Measurements from ENCODE around the gene ZNF638. TPM values are rescaled to one million over a fixed set of nuclear protein-coding genes. Genes with fewer than 3 reads are reported as not detected.
A peak's percentile ranks its signal among the peaks of the same experiment; 100 is the strongest.

The ZNF638 gene
- total and polyA plus RNA-seq, 12 donors, result 45.2 to 219 (median 82.8) TPM

DNA sequence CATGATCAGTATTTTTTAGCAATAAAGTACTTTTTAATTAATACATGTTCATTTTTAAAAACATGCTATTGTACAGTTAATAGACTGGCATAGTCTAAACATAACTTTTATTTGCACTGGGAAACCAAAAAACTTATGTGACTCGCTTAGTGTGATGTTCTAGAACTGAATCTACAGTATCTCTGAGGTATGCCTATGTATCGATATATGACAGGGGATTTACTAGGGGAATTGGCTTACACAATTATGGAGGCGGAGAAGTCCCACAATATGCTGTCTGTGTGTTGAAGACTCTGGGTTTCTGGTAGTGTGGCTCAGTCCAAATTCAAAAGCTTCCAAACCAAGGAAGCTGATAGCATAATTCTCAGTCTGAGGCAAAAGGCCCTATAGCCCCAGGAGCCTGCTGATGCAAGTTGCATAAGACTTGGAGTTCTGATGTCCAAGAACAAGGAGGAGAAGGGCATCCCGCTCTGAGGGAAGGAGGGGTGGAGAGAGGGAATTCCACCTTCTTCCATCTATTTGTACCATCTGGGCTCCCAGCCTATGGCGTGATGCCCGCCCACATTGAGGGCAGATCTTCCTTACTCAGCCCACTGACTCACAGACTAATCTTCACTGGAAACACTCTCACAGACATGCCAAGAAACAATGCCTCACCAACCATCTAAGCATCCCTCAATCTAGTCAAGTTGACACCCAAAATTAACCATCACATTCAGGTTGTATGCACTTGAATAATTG, 27.5 kb downstream of the ZNF638 start:
- no peaks in the 10 kb centered on the region for H3K27me3 ChIP-seq
- ATAC-seq, result peak in 2 of 8 donors; percentile 18 to 53
- H3K4me3 ChIP-seq, result no peak overlapping the region
- peaks cover 0 to 92% (median 26%) of the 10 kb centered on the region in 9 donors for H3K36me3 ChIP-seq
- no peak for DNase-seq
- TF ChIP-seq, protein P1, sequence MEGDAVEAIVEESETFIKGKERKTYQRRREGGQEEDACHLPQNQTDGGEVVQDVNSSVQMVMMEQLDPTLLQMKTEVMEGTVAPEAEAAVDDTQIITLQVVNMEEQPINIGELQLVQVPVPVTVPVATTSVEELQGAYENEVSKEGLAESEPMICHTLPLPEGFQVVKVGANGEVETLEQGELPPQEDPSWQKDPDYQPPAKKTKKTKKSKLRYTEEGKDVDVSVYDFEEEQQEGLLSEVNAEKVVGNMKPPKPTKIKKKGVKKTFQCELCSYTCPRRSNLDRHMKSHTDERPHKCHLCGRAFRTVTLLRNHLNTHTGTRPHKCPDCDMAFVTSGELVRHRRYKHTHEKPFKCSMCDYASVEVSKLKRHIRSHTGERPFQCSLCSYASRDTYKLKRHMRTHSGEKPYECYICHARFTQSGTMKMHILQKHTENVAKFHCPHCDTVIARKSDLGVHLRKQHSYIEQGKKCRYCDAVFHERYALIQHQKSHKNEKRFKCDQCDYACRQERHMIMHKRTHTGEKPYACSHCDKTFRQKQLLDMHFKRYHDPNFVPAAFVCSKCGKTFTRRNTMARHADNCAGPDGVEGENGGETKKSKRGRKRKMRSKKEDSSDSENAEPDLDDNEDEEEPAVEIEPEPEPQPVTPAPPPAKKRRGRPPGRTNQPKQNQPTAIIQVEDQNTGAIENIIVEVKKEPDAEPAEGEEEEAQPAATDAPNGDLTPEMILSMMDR (IDR thresholded peaks at IDR 0.05), result no peak
- no peaks in the 10 kb centered on the region for H3K9me3 ChIP-seq
- peaks cover 0 to 30% (median 6%) of the 10 kb centered on the region in 9 donors for H3K4me1 ChIP-seq
- no peak overlapping the region for H3K27ac ChIP-seq
- 93 to 97% methylated on average over 6 of the region's 6 CpGs for WGBS, 2 donors
- intact Hi-C loops (cut with DNase I), result loop anchor here in 1 of 10 donors (10.0 kb wide), 1 partner anchor 156 kb away; no protein-coding TSS in a partner anchor

DNA sequence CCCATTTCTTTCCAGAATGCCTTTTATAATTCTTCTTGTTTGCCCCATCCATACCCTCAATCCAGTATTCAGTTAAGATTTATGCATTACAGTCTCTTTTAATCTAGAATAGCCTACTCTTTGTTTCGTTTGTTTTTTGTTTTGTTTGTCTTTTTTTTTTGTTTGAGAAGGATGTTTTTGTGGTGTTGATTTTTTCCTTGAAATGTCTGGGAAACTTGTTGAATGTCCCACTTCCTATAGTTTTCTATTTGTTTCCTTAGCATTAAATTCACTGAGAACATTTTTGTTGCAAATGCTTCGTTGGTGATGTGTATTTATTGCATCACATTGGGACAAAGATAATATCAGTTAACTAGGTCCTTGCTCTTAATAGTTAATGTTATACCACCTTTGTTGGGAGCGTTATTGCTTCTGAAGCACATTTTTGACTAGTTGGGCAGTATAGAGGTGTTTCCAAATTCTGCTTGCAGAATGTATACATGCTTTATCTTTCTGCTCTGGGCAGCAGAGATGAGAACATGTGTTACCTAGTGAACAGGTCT, 28.9 kb downstream of the ZNF638 start:
- peaks cover 0 to 100% (median 27%) of the 10 kb centered on the region in 9 donors for H3K36me3 ChIP-seq
- TF ChIP-seq, protein P1 (IDR thresholded peaks at IDR 0.05), result no peak
- H3K4me3 ChIP-seq, result no peak overlapping the region
- DNase-seq (no peak), ATAC-seq (no peak)
- peaks cover 0 to 27% (median 5%) of the 10 kb centered on the region in 9 donors for H3K4me1 ChIP-seq
- no peaks in the 10 kb centered on the region for H3K27me3 ChIP-seq
- H3K9me3 ChIP-seq, result no peaks in the 10 kb centered on the region
- no peak overlapping the region for H3K27ac ChIP-seq
- 89 to 91% methylated on average over 3 of the region's 3 CpGs for WGBS, 2 donors
- intact Hi-C loops (cut with DNase I), result loop anchor here in 1 of 10 donors (10.0 kb wide), 1 partner anchor 206 kb away; no protein-coding TSS in a partner anchor

DNA sequence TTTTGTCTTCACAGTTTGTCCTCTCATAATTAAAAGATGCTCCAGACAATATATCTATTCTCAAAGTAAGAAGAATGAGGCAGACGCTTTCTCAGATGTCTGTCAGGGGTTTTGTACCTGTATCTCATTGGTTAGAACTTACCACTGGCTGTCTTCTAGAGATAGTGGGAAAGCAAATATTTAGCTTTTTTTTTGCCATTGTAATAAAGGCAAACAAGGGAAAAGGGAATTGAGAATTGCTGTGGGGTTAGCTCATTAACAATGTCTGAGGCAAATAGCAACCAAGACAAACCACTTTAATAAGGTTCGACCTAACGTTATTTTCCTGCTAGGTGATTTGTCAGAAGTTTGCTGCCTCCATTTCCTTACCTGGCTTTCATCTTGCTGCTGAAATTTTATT, 30.0 kb downstream of the ZNF638 start:
- H3K4me1 ChIP-seq, result peaks cover 0 to 27% (median 5%) of the 10 kb centered on the region in 9 donors
- peaks cover 0 to 100% (median 32%) of the 10 kb centered on the region in 9 donors for H3K36me3 ChIP-seq
- DNase-seq, result no peak
- intact Hi-C loops (cut with DNase I), result loop anchor here in 1 of 10 donors (10.0 kb wide), 1 partner anchor 207 kb away; no protein-coding TSS in a partner anchor
- WGBS, 2 donors, result 83 to 85% methylated on average over 3 of the region's 3 CpGs
- TF ChIP-seq, protein P1 (IDR thresholded peaks at IDR 0.05), result no peak
- H3K9me3 ChIP-seq, result no peaks in the 10 kb centered on the region
- H3K4me3 ChIP-seq, result no peak overlapping the region
- ATAC-seq, result no peak
- H3K27me3 ChIP-seq, result no peaks in the 10 kb centered on the region
- H3K27ac ChIP-seq, result no peak overlapping the region

DNA sequence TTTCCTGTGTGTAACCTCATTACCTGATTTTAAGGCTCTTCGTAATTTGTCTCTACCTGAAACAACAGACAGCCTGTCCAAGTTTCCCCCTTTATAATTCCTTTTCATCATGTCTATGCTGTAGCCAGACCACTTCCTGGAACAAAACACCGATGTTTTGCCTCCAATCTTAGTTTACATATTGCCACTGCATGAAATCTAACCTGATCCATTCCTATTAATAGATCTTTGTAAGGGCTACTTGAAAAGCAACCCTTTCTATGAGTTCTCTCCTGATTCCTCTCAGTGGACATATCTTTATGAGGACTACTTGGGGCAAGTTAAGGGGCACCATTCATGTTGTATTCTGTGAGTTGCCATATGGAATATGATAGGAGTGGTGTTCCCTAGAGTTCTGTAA, 30.9 kb downstream of the ZNF638 start:
- no peaks in the 10 kb centered on the region for H3K9me3 ChIP-seq
- WGBS, 2 donors, result 58 to 83% methylated on average over 2 of the region's 2 CpGs
- no peak for DNase-seq
- H3K27me3 ChIP-seq, result no peaks in the 10 kb centered on the region
- TF ChIP-seq, protein P1 (IDR thresholded peaks at IDR 0.05), result no peak
- H3K27ac ChIP-seq, result no peak overlapping the region
- ATAC-seq, result no peak
- intact Hi-C loops (cut with DNase I), result loop anchor here in 1 of 10 donors (10.0 kb wide), 1 partner anchor 208 kb away; no protein-coding TSS in a partner anchor
- peaks cover 0 to 100% (median 38%) of the 10 kb centered on the region in 9 donors for H3K36me3 ChIP-seq
- no peak overlapping the region for H3K4me3 ChIP-seq
- H3K4me1 ChIP-seq, result peaks cover 0 to 27% (median 5%) of the 10 kb centered on the region in 9 donors

Measured in heart right ventricle (tissue), 16 donors.